Endothelial cell of umbilical vein (primary cell): ENCODE data around the gene TRNP1. TPM values are rescaled to one million over a fixed set of nuclear protein-coding genes. Genes with fewer than 3 reads are reported as not detected.

Source experiments
- BruUV-seq: library from RNA; stranded (reverse); fragments of 400-500 nt; replicated peaks from 2 replicates; lab custom pipeline; 2021; lab: Mats Ljungman, UMichigan
- CTCF ChIA-PET: fragments of 300-600, 350-600 bp; sonication (Branson Sonifier 250); formaldehyde crosslinking; loops from one replicate; lab custom pipeline; 2021; ENCODE audit warnings: antibody characterized with exemption, inconsistent platforms; lab: Charles Lee
- POLR2A ChIA-PET: fragments of 300-600, 350-600 bp; sonication (Branson Sonifier 250); formaldehyde crosslinking; loops from one replicate; lab custom pipeline; 2021; ENCODE audit warnings: antibody characterized with exemption, inconsistent platforms; lab: Charles Lee
- DNase-seq: peaks from one replicate; pipeline ENCODE4 v3.0.0-alpha.2; 2011; ENCODE audit warnings: low read depth, low spot score
- FAIRE-seq: peaks from 2 replicates; lab custom pipeline; 2011; peaks lifted over from hg19 to GRCh38; lab: Jason Lieb, UNC
- H2AFZ ChIP-seq: 2 replicates; pipeline ENCODE4 v1.6.0; 2012; ENCODE audit warnings: low read depth, low read length, control low read depth, inconsistent platforms
- H3K27ac ChIP-seq: 2 replicates; pipeline ENCODE4 v1.5.1; 2011; ENCODE audit warnings: low read depth, mild to moderate bottlenecking, control low read depth, low read length, moderate library complexity; ENCODE audit not compliant: insufficient read depth
- H3K27me3 ChIP-seq, 2 experiments: 2 replicates each; pipeline versions ENCODE4 v1.6.0 to v1.6.1; 2011; ENCODE audit warnings: low read length in 2 of 2, mixed read lengths in 1 of 2; ENCODE audit not compliant: control insufficient read depth in 2 of 2, insufficient read depth in 2 of 2
- H3K36me3 ChIP-seq, 2 experiments: 2 replicates in 1 of 2; 3 replicates in 1 of 2; pipeline ENCODE4 v1.5.1; 2011; ENCODE audit warnings: low read length in 2 of 2, mild to moderate bottlenecking in 1 of 2, moderate library complexity in 1 of 2; ENCODE audit not compliant: control insufficient read depth in 2 of 2, insufficient read depth in 2 of 2; ENCODE audit errors: extremely low read depth in 1 of 2
- H3K4me1 ChIP-seq: 3 replicates; pipeline ENCODE4 v1.5.1; 2011; ENCODE audit warnings: mild to moderate bottlenecking, low read length; ENCODE audit not compliant: control insufficient read depth, insufficient read depth; ENCODE audit errors: extremely low read depth
- H3K4me2 ChIP-seq: 2 replicates; pipeline ENCODE4 v1.6.1; 2011; ENCODE audit warnings: low read length, control low read depth, mixed read lengths; ENCODE audit not compliant: insufficient read depth
- H3K4me3 ChIP-seq, 3 experiments: fragments of 200-600 bp in 1 of 3; sonication (generic), shearing (Covaris generic) in 1 of 3; replicated peaks in 1 of 3; 2 replicates each; pipeline ENCODE4 v1.5.1; 2011 to 2016; ENCODE audit warnings: control low read depth in 3 of 3, low read length in 3 of 3, mild to moderate bottlenecking in 2 of 3, inconsistent platforms in 1 of 3, low read depth in 1 of 3, moderate library complexity in 1 of 3; ENCODE audit not compliant: insufficient read depth in 1 of 3
- H3K79me2 ChIP-seq: 2 replicates; pipeline ENCODE4 v1.6.0; 2012; ENCODE audit warnings: low read length, inconsistent platforms; ENCODE audit not compliant: control insufficient read depth, insufficient read depth
- H3K9ac ChIP-seq: replicated peaks from 2 replicates; pipeline ENCODE3; 2011; ENCODE audit warnings: low read length, control low read depth; ENCODE audit not compliant: insufficient read depth; ENCODE audit errors: extremely low read depth
- H3K9me1 ChIP-seq: replicated peaks from 3 replicates; pipeline ENCODE4 v1.6.0; 2011; ENCODE audit warnings: mild to moderate bottlenecking, low read length; ENCODE audit not compliant: control insufficient read depth, insufficient read depth; ENCODE audit errors: extremely low read depth
- H3K9me3 ChIP-seq: replicated peaks from 2 replicates; pipeline ENCODE4 v1.5.1; 2012; ENCODE audit warnings: low read length, inconsistent platforms; ENCODE audit not compliant: control insufficient read depth, insufficient read depth
- H4K20me1 ChIP-seq: replicated peaks from 2 replicates; pipeline ENCODE3; 2011; ENCODE audit warnings: mild to moderate bottlenecking, low read length; ENCODE audit not compliant: control insufficient read depth, insufficient read depth; ENCODE audit errors: extremely low read depth
- CTCF ChIP-seq, 2 donors: IDR thresholded peaks; 1 replicate in 1 of 2; 2 replicates in 1 of 2; pipeline ENCODE4 v1.5.1; 2011; ENCODE audit warnings: low read length in 2 of 2, mild to moderate bottlenecking in 2 of 2, moderate library complexity in 2 of 2, control low read depth in 1 of 2, inconsistent platforms in 1 of 2, low read depth in 1 of 2; ENCODE audit not compliant: insufficient read depth in 1 of 2; ENCODE audit errors: extremely low read depth in 1 of 2
- EZH2 ChIP-seq: IDR thresholded peaks from 2 replicates; pipeline ENCODE4 v1.6.1; 2012; ENCODE audit warnings: borderline replicate concordance, low read depth, mild to moderate bottlenecking, moderate library complexity, low read length, inconsistent platforms; ENCODE audit not compliant: severe bottlenecking
- FOS ChIP-seq: IDR thresholded peaks from 2 replicates; pipeline ENCODE4 v1.6.1; 2011; ENCODE audit warnings: mild to moderate bottlenecking, low read length, moderate library complexity, borderline replicate concordance; ENCODE audit not compliant: insufficient read depth
- GATA2 ChIP-seq: IDR thresholded peaks from 2 replicates; pipeline ENCODE4 v1.7.0; 2011; ENCODE audit warnings: low read depth, mild to moderate bottlenecking, moderate library complexity, mixed read lengths, low read length; ENCODE audit not compliant: insufficient read length, insufficient read depth
- JUN ChIP-seq: IDR thresholded peaks from 2 replicates; pipeline ENCODE4 v1.6.1; 2011; ENCODE audit warnings: borderline replicate concordance, low read depth; ENCODE audit not compliant: insufficient read length, insufficient read depth
- MAX ChIP-seq: IDR thresholded peaks from 2 replicates; pipeline ENCODE4 v1.6.1; 2011; ENCODE audit not compliant: insufficient read depth, insufficient read length
- MYC ChIP-seq: IDR thresholded peaks from one replicate; pipeline ENCODE4 v1.6.1; 2011; ENCODE audit warnings: mild to moderate bottlenecking, low read depth, low read length
- POLR2A ChIP-seq: IDR thresholded peaks from 2 replicates; pipeline ENCODE4 v1.6.1; 2012; ENCODE audit warnings: low read depth, mild to moderate bottlenecking, control low read depth, low read length
- POLR2AphosphoS5 ChIP-seq: IDR thresholded peaks from 2 replicates; pipeline ENCODE4 v1.6.1; 2012; ENCODE audit warnings: low read depth, mild to moderate bottlenecking, control low read depth, low read length, moderate library complexity; ENCODE audit not compliant: insufficient read depth
- dilution Hi-C: fragments of 300-500 bp; cut with MboI; formaldehyde crosslinking; loops from one replicate; pipeline ENCODE4 v1.15.0; 2019; ENCODE audit warnings: low sequenced_read_pairs; ENCODE audit not compliant: extremely low pct_ligation_motif_present
- intact Hi-C: fragments of 100-400 bp; cut with micrococcal nuclease; formaldehyde crosslinking; loops from one replicate; pipeline ENCODE4 v1.10.0; 2022
- polyA plus RNA-seq, 4 experiments: library from polyadenylated mRNA; depleted of rRNA in 3 of 4; stranded (reverse) in 3 of 4; unstranded in 1 of 4; fragments of >200 nt; gene quantifications; 2 replicates each; pipeline versions ENCODE4 v1.2.1 to v1.2.3, GENCODE V29; 2011 to 2012; ENCODE audit warnings: missing spikeins in 1 of 4
- total RNA-seq: library from RNA; stranded (reverse); gene quantifications from 2 replicates; pipeline ENCODE4 v1.2.3, GENCODE V29; 2021

Gene TRNP1
- total and polyA plus RNA-seq, 2 donors (not counting 3 experiments of a cell fraction or from before 2014, with no cell fraction given) = 5.9 to 20.5 TPM

- intact Hi-C loops = no loop called here
- FAIRE-seq = no peak
- H3K9me3 ChIP-seq = no peaks in the 10 kb centered on the region
- H3K9ac ChIP-seq = no peak overlapping the region
- CTCF ChIA-PET = interaction anchor here (2.4 kb wide), 1 partner anchor 32 kb away, joined by 10 read pairs; no protein-coding TSS in a partner anchor
- peaks cover 3 to 7% of the 10 kb centered on the region in 2 experiments for H3K27me3 ChIP-seq
- no peak for DNase-seq
- no peak overlapping the region for H3K4me2 ChIP-seq
- no peak overlapping the region for H2AFZ ChIP-seq
- POLR2A ChIA-PET = no interaction called here
- H3K9me1 ChIP-seq = no peaks in the 10 kb centered on the region
- H3K27ac ChIP-seq = no peak overlapping the region
- peaks cover 16% of the 10 kb centered on the region for H3K4me1 ChIP-seq
- dilution Hi-C loops = no loop called here
- no peaks in the 10 kb centered on the region for H3K36me3 ChIP-seq
- no peak overlapping the region for H3K4me3 ChIP-seq
- H3K79me2 ChIP-seq = no peaks in the 10 kb centered on the region
- no TSS peak for BruUV-seq
- no peaks in the 10 kb centered on the region for H4K20me1 ChIP-seq
- no peak for TF ChIP-seq POLR2A
- no peak for TF ChIP-seq POLR2AphosphoS5
- no peak for TF ChIP-seq MYC
- TF ChIP-seq MAX = no peak
- no peak for TF ChIP-seq FOS
- no peak for TF ChIP-seq JUN
- no peak for TF ChIP-seq EZH2
- no peak for TF ChIP-seq CTCF (IDR thresholded peaks at IDR 0.05; ENCODE audit: extremely low read depth in 1 of 2, insufficient read depth in 1 of 2, low read depth in 1 of 2, low read length in 2 of 2)
- TF ChIP-seq GATA2 = no peak
Measured at GRCh38 chr1:26965213-26965612, 28.3 kb upstream of the TRNP1 start.
